Stomach (tissue), 9 donors: Measurements from ENCODE around the gene OLIG2. TPM values are rescaled to one million over a fixed set of nuclear protein-coding genes. Genes with fewer than 3 reads are reported as not detected.

Source experiments
- DNase-seq, 2 donors: peaks; one replicate each; pipeline versions ENCODE4 v3.0.0 to v3.0.0-alpha.2; 2013 to 2019
- H3K27ac ChIP-seq, 5 donors: fragments of 200-600 bp in 4 of 5; sonication (generic) in 4 of 5; one replicate each; pipeline ENCODE4 v1.5.1; 2013 to 2019; ENCODE audit warnings: mild to moderate bottlenecking in 1 of 5, moderate library complexity in 1 of 5
- H3K27me3 ChIP-seq, 3 donors: fragments of 200-600 bp; sonication (generic); one replicate each; pipeline ENCODE4 v1.5.1; 2017 to 2019; ENCODE audit warnings: mixed run types in 1 of 3
- H3K36me3 ChIP-seq, 4 donors: fragments of 200-600 bp; sonication (generic); 1 replicate in 3 of 4; 2 replicates in 1 of 4; pipeline ENCODE4 v1.5.1; 2016 to 2019
- H3K4me1 ChIP-seq, 4 donors: fragments of 200-600 bp; sonication (generic); one replicate each; pipeline ENCODE4 v1.5.1; 2016 to 2019
- H3K4me3 ChIP-seq, 4 donors: fragments of 200-600 bp; sonication (generic) in 3 of 4; one replicate each; pipeline ENCODE4 v1.5.1; 2016 to 2019; ENCODE audit warnings: mild to moderate bottlenecking in 1 of 4
- H3K9me3 ChIP-seq, 4 donors: fragments of 200-600 bp; sonication (generic); one replicate each; pipeline ENCODE4 v1.5.1; 2016 to 2019
- EP300 ChIP-seq: sonication (generic); formaldehyde crosslinking; IDR thresholded peaks from one replicate; pipeline ENCODE4 v1.6.1; 2017; ENCODE audit warnings: antibody characterized with exemption
- POLR2A ChIP-seq, 4 donors: fragments of 450-650 bp; IDR thresholded peaks; one replicate each; pipeline ENCODE4 v1.6.1; 2016; ENCODE audit warnings: antibody characterized with exemption in 4 of 4, control low read depth in 2 of 4, mild to moderate bottlenecking in 1 of 4, moderate library complexity in 1 of 4
- POLR2AphosphoS5 ChIP-seq, 3 donors: sonication (generic); formaldehyde crosslinking; IDR thresholded peaks; one replicate each; pipeline ENCODE4 v1.6.1; 2016; ENCODE audit warnings: antibody characterized with exemption in 3 of 3
- WGBS, 5 donors: extraction: QIAGEN DNeasy Blood & Tissue Kit in 3 of 5; methylation state at CpG; one replicate each; pipeline versions ENCODE4 v1.1.5 to v1.1.7; 2013 to 2018; 5-methylcytosine and 5-hydroxymethylcytosine counted together
- intact Hi-C: fragments of 100-400 bp; cut with DNase I; formaldehyde crosslinking; loops from one replicate; pipeline ENCODE4 v1.15.1; 2023; ENCODE audit warnings: low total_unique reads
- polyA plus RNA-seq, 3 donors: library from polyadenylated mRNA; stranded (reverse); fragments of 200-250 nt; gene quantifications; one replicate each; pipeline ENCODE4 v1.2.3, GENCODE V29; 2013
- total RNA-seq, 5 donors: library from RNA; depleted of rRNA; stranded (reverse); fragments of >200 nt; gene quantifications; one replicate each; pipeline versions ENCODE4 v1.1.0 to v1.2.3, GENCODE V29; 2014 to 2016
- TF ChIP-seq, protein P1 (sequence below), 7 experiments: fragments of 450-650 bp in 4 of 7; fragments of 200-600 bp in 3 of 7; sonication (generic) in 3 of 7; IDR thresholded peaks; one replicate each; pipeline ENCODE4 v1.5.1; 2016 to 2019; ENCODE audit warnings: antibody characterized with exemption in 7 of 7, control low read depth in 2 of 7, mild to moderate bottlenecking in 1 of 7
- donor health status: healthy with polysubstance abuse.
- donor health status: Bipolar disorder and iron deficiency.
- donor health status: healthy.

OLIG2 gene
- total and polyA plus RNA-seq, 8 donors, result not detected

DNA sequence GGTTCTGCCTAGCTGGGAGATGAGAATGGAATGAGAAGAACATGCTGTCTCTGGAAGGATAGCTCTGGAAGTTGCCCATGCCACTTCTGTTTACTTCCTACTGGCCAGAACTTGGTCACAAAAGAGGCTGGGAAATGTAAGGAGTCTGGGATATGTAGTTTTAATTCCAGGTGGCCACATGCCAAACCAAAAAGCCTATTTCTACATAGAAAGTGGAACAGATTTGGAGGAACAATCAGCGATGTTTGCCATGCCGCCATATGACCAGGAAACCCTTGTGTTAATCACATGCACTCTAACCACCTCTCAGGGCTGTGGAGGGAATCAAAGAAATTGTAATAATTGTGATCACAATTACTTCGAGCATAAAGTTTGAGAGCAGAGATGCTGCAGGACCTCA, 10.0 kb upstream of the OLIG2 start:
- Histone ChIP-seq H3K9me3 (no peaks in the 10 kb centered on the region), H3K4me3 (no peak overlapping the region), H3K27me3 (peaks cover 13 to 88% (median 28%) of the 10 kb centered on the region in 3 donors), H3K27ac (no peak overlapping the region), H3K4me1 (peaks cover 7 to 13% (median 11%) of the 10 kb centered on the region in 4 donors), H3K36me3 (no peaks in the 10 kb centered on the region)
- no peak for DNase-seq
- TF ChIP-seq POLR2AphosphoS5 (IDR thresholded peaks at IDR 0.05) (no peak), POLR2A (IDR thresholded peaks at IDR 0.05) (no peak), EP300 (no peak)
- TF ChIP-seq, protein P1, sequence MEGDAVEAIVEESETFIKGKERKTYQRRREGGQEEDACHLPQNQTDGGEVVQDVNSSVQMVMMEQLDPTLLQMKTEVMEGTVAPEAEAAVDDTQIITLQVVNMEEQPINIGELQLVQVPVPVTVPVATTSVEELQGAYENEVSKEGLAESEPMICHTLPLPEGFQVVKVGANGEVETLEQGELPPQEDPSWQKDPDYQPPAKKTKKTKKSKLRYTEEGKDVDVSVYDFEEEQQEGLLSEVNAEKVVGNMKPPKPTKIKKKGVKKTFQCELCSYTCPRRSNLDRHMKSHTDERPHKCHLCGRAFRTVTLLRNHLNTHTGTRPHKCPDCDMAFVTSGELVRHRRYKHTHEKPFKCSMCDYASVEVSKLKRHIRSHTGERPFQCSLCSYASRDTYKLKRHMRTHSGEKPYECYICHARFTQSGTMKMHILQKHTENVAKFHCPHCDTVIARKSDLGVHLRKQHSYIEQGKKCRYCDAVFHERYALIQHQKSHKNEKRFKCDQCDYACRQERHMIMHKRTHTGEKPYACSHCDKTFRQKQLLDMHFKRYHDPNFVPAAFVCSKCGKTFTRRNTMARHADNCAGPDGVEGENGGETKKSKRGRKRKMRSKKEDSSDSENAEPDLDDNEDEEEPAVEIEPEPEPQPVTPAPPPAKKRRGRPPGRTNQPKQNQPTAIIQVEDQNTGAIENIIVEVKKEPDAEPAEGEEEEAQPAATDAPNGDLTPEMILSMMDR (IDR thresholded peaks at IDR 0.05), result no peak
- 77 to 91% (median 88%) methylated on average over 3 of the region's 3 CpGs for WGBS, 5 donors
- intact Hi-C loops, result no loop called here

DNA sequence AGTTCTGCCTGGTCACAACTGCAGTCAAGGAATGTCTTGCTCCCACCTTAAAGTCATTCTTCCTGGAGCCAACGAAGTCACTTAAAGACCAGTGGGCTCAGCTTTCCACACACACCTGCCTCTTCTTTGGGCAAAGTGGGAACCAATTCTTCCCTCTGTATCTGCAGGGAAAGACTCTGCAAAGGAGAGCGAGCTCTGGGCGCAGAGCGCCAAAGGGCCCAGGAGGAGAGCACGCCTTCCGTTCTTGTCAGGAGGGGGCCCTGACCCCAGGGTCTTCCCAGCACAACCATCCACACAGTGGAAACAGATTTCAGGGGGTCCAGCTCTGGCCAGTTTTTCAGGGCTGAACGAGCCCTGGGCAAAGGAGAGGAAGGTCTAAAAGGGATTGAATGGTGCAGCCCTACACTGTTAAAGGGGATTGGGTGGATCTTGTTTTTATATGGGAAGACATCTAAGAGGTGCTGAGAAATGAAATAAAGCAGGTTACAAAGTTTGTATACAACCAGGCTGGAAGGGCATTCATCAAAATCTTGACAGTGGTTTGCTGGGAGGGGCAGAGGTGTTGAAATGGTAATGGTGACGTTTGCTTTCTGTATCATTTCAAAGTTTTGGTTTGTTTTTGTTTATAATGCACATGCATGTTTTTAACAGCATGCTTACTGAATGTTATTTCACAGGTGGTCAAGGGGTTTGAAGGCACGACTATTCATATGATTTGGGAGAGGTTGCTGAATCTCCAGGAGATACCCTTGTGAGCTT, 6.8 kb upstream of the OLIG2 start:
- 3 to 24% (median 19%) methylated on average over 5 to 9 of the region's 9 CpGs for WGBS, 5 donors

DNA sequence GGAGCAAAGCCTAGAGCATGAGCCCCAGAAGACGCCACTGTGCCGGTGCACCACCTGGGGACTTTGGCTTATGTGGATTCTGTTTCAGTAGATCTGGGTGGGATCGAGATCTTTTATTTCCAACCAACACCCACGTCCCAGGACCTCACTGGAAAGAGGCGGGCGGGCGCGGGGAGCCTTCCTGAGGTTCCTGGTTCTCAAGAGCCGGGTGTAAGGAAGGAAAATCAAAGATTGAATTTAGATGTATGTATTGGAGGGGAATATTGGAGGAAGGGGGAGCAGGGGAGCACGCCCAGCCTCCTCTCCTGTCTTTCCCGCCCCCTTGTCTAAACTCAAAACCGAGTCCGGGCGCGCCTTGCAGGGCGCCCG, 6.2 kb upstream of the OLIG2 start:
- intact Hi-C loops, result no loop called here
- Histone ChIP-seq H3K4me3 (peak overlapping the region in 3 of 4 donors; percentile 15 to 41 (median 18)), H3K27ac (no peak overlapping the region), H3K36me3 (no peaks in the 10 kb centered on the region), H3K27me3 (peaks cover 35 to 100% (median 65%) of the 10 kb centered on the region in 3 donors), H3K9me3 (no peaks in the 10 kb centered on the region), H3K4me1 (peaks cover 7 to 35% (median 31%) of the 10 kb centered on the region in 4 donors)
- TF ChIP-seq POLR2AphosphoS5 (IDR thresholded peaks at IDR 0.05) (no peak), POLR2A (IDR thresholded peaks at IDR 0.05) (no peak), EP300 (no peak)
- TF ChIP-seq, protein P1 (IDR thresholded peaks at IDR 0.05), result no peak
- WGBS, 5 donors, result 3 to 8% (median 6%) methylated on average over 17 of the region's 17 CpGs
- DNase-seq, result no peak

More for the DNA sequence above, 6.8 kb upstream of the OLIG2 start:
- DNase-seq, result no peak
- intact Hi-C loops, result no loop called here
- Histone ChIP-seq H3K36me3 (no peaks in the 10 kb centered on the region), H3K4me3 (no peak overlapping the region), H3K27me3 (peaks cover 29 to 100% (median 59%) of the 10 kb centered on the region in 3 donors), H3K9me3 (no peaks in the 10 kb centered on the region), H3K4me1 (peaks cover 7 to 29% (median 26%) of the 10 kb centered on the region in 4 donors), H3K27ac (no peak overlapping the region)
- TF ChIP-seq POLR2A (IDR thresholded peaks at IDR 0.05), result no peak
- TF ChIP-seq, protein P1 (IDR thresholded peaks at IDR 0.05), result no peak
- no peak for TF ChIP-seq POLR2AphosphoS5 (IDR thresholded peaks at IDR 0.05)
- no peak for TF ChIP-seq EP300

DNA sequence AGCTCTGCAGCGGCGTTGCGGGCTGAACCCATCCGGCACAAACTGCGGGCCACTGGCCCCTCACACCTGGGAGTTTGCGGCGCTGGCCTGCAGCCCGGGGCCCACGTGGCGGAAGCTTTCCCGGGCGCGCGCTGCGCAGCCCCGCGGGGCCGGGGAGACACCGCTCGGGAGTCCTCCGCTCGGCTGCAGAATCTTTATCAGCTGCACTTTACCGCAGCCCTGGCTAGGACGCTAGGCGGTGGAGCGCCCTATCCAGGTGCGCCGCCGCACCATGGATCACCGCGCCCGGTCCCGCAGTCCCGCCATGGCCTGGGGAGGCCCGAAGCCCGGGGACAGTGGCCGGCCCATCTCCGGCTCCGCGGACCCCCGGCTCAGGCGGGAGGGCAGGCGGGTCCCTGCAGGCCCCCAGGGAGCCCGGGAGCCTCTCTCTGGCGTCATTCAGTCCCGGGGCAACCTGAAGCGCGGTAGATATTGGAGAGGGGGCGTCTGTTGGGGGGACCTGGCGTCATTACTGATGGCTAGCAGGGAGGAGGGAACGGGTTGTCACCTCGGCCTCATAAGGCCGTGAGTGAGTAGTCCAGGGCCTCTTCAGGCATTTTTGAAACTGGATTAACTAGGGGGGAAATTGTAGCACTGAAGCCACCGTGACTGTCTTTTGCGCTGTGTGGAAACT, 5.7 kb upstream of the OLIG2 start:
- no peaks in the 10 kb centered on the region for H3K36me3 ChIP-seq
- no peak for TF ChIP-seq EP300
- TF ChIP-seq POLR2AphosphoS5 (IDR thresholded peaks at IDR 0.05), result no peak
- TF ChIP-seq, protein P1 (IDR thresholded peaks at IDR 0.05), result no peak
- no peak for TF ChIP-seq POLR2A (IDR thresholded peaks at IDR 0.05)
- no peak overlapping the region for H3K27ac ChIP-seq
- 2 to 5% (median 3%) methylated on average over 35 to 55 of the region's 55 CpGs for WGBS, 5 donors
- H3K4me1 ChIP-seq, result peaks cover 7 to 40% (median 34%) of the 10 kb centered on the region in 4 donors
- no peaks in the 10 kb centered on the region for H3K9me3 ChIP-seq
- intact Hi-C loops, result no loop called here
- peaks cover 39 to 100% (median 71%) of the 10 kb centered on the region in 3 donors for H3K27me3 ChIP-seq
- H3K4me3 ChIP-seq, result peak overlapping the region in 3 of 4 donors; percentile 15 to 41 (median 18)
- DNase-seq, result no peak
